ENCODE results near the gene PPP2R2D.

Gene PPP2R2D

DNA sequence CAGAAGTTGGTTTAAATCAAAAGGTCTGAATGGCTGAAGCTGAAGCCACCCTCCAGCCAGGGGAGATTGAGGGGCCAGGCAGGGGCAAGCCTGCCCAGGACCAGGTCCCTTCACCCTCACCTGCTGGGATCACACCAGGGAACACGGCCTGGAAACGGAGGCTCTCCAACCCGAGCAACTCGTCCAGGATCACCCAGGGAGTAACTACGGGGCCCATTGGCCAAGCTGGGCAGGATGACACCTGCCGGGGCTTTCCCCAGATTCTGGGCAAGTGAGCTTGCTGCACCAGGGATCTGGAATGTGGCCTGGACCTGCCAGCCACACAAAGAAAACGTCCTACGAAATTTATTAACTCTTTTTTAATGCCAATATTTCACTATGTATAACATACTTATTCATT is 30.4 kb upstream of the PPP2R2D start:
- H3K27ac ChIP-seq = no peak overlapping the region
- DNase-seq (ENCODE audit: low spot score) = no peak
- H3K4me3 ChIP-seq = no peak overlapping the region
- no peak for TF ChIP-seq CTCF (IDR thresholded peaks at IDR 0.05)

DNA sequence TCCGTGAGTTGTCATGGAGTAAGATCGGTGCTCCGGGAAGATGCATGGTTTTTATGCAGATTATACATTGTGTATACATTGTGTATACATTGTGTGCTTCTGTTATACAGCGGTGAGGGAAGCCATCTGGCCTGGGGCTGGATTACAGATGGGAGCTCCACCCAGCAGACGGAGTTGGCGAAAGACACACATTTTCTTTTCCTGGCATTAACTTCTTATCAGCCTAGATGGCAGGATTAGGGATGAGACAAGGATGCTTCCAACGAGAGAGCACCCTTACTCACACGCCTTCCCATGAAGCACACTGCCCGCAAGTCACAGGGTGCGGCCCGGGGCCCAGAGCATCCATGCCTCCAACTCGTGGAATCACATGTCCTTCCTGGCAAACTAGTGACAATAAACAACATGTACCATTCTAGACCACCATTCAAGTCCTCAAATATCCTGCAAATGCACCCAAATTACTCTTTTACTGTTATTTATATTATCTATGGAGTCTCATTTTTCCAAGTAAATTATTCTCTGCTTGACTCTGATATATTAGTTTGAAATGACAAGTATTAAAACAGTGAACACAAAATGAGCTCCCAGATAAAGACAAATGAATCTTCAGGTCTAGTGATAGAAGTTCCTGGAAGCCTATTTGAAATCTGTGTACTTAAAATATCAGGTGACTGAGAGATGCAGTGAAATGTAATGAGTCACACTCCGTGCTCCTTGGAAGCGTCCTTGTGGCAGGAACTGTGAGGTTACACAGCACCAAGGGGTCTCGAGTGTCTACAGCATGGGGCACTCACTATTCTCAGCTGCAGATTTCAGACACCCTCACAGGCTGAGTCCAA is 29.8 kb upstream of the PPP2R2D start:
- Histone ChIP-seq H3K4me3 (no peak overlapping the region), H3K27ac (no peak overlapping the region)
- no peak for DNase-seq (ENCODE audit: low spot score)
- no peak for TF ChIP-seq CTCF (IDR thresholded peaks at IDR 0.05)

GRCh38 chr10:131871673-131872005 is 29.2 kb upstream of the PPP2R2D start:
- H3K4me3 ChIP-seq = no peak overlapping the region
- DNase-seq (ENCODE audit: low spot score) = no peak
- no peak overlapping the region for H3K27ac ChIP-seq
- no peak for TF ChIP-seq CTCF (IDR thresholded peaks at IDR 0.05)

- TF ChIP-seq CTCF (IDR thresholded peaks at IDR 0.05) = no peak
- Histone ChIP-seq H3K27ac (no peak overlapping the region), H3K4me3 (no peak overlapping the region)
- no peak for DNase-seq (ENCODE audit: low spot score)
These were observed 28.6 kb upstream of the PPP2R2D start for GRCh38 chr10:131872011-131872826.

DNA sequence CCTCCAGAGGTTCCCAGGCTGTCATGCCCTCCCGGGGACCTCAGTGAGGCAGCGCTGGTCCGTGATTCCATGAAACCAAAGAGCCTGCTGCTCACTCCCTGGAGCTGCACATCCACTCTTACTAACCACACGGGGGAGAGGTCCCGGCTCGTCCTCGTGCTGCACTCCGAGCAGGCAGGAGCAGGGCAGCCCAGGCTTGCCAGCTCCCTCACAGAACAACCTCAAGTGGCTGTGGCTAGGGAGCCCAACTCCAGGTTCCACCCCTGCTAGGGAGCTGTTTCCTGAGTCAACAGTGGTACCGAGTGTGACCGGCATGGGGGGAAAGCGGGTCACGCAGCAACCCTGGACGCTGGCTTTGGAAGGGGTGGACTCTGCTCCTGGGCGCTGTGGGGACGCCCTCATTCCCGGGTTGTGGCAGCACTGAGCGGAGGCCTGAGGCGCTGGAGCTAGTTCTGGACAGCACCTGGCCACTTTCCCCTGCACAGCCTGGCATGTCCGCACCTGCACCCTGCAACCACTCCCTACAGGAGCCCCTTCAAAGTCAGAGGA is 27.9 kb upstream of the PPP2R2D start:
- no peak for DNase-seq (ENCODE audit: low spot score)
- Histone ChIP-seq H3K4me3 (no peak overlapping the region), H3K27ac (no peak overlapping the region)
- TF ChIP-seq CTCF (IDR thresholded peaks at IDR 0.05) = no peak

DNA sequence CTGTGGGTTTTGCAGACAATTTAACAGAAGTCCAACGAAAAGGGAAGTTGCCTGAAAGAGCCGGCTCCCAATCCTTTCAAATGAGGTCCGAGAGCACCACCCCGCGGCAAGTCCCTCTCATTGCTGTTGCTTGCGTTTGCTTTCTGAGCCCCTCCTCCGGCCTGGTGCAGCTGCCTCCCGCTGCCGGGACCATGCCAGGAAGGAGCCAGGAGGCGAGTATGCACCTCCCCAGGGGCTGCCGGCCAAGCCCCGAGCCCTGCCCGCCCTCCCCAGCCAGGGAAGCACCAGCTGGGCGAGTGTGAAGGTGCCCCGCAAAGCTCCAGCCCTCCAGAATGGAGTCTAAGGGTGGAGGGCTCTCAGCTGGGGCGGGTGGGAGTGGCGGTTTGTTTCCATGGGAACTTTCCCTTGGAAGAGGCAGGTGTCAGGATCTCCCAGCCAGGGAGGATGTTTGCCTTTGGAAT is 25.8 kb upstream of the PPP2R2D start:
- Histone ChIP-seq H3K27ac (no peak overlapping the region), H3K4me3 (peak overlapping the region; percentile 28)
- DNase-seq (ENCODE audit: low spot score) = no peak
- TF ChIP-seq CTCF (IDR thresholded peaks at IDR 0.05) = no peak
